DOHH2 (cell line): ENCODE data around the gene ADAMTS18.

Source experiments
- EZH2phosphoT487 ChIP-seq: fragments of 200-600 bp; sonication (generic); IDR thresholded peaks from 2 replicates; pipeline ENCODE4 v1.6.1; 2017; ENCODE audit warnings: borderline replicate concordance, mild to moderate bottlenecking, antibody characterized with exemption, low read length, moderate library complexity, mixed read lengths
- TF ChIP-seq, protein P1 (sequence below): fragments of 200-600 bp; sonication (generic); IDR thresholded peaks from one replicate; pipeline ENCODE4 v1.5.1; 2014; ENCODE audit warnings: antibody characterized with exemption, mild to moderate bottlenecking, low read depth, low read length; ENCODE audit not compliant: poor library complexity, severe bottlenecking

DNA sequence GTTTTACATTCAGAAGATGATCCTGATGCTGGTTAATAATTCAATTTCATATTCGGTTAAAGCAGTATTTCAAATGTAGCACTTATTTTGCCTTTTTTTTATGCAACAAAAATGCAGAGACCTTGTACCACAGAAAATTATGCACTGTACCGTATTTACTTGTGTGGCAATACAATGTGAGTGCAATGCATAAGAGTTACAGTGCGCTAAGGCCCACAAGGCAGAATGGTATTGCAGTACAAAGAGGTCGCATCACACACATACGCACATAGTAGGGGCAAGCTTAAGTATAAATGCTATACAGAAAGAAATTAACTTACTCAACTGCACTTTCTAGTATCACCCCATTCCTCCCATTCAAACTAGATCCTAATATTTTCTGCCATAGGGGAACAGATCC lies 132.6 kb downstream of the ADAMTS18 start:
- TF ChIP-seq, protein P1, sequence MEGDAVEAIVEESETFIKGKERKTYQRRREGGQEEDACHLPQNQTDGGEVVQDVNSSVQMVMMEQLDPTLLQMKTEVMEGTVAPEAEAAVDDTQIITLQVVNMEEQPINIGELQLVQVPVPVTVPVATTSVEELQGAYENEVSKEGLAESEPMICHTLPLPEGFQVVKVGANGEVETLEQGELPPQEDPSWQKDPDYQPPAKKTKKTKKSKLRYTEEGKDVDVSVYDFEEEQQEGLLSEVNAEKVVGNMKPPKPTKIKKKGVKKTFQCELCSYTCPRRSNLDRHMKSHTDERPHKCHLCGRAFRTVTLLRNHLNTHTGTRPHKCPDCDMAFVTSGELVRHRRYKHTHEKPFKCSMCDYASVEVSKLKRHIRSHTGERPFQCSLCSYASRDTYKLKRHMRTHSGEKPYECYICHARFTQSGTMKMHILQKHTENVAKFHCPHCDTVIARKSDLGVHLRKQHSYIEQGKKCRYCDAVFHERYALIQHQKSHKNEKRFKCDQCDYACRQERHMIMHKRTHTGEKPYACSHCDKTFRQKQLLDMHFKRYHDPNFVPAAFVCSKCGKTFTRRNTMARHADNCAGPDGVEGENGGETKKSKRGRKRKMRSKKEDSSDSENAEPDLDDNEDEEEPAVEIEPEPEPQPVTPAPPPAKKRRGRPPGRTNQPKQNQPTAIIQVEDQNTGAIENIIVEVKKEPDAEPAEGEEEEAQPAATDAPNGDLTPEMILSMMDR: no peak
- no peak for TF ChIP-seq EZH2phosphoT487
